ENCODE results near the gene MEGF6. TPM values are rescaled to one million over a fixed set of nuclear protein-coding genes. Genes with fewer than 3 reads are reported as not detected.

Gene MEGF6
- total and polyA plus RNA-seq, 2 of the 8 experiments (the other 6 are each of a cell fraction or from before 2014, with no cell fraction given) = 4.1 to 14.8 TPM

DNA sequence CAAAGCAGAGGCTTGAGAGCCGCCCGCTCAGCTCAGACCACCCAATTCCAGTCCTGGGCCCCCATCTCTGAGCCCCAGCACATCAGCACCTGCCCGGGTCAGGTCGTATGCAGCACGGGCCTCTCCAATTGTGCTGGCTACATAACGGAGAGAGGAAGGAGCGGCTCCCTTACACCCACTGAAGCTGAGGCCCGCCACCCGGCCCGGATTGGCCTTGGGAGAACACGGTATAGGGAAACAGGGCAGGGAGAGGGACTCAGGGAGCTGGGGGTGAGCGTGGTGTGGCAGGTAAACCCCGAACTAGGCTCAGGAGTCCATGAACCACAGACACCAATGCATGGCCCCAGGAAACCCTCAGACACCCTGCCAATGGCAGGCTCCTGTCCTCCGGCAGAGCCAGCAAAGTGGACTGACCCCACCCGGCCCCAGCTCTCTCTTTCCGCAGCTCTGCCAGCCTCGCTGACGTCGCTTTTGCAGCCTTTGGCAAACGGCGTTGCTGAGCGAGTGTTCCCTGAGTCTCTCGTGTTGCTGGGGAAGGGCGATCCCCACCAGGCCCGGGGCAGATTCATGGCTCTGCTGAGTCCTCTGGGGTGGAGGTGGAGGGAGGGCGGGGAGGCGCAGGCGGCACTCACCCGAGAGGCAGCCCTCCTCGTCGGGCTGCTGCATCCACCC is 16.5 kb downstream of the MEGF6 start (continued):
- TF ChIP-seq, protein P1, sequence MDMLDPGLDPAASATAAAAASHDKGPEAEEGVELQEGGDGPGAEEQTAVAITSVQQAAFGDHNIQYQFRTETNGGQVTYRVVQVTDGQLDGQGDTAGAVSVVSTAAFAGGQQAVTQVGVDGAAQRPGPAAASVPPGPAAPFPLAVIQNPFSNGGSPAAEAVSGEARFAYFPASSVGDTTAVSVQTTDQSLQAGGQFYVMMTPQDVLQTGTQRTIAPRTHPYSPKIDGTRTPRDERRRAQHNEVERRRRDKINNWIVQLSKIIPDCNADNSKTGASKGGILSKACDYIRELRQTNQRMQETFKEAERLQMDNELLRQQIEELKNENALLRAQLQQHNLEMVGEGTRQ (IDR thresholded peaks at IDR 0.05; ENCODE audit: low read length) = no peak
- TF ChIP-seq BACH1 (IDR thresholded peaks at IDR 0.05; ENCODE audit: low read length) (no peak), GTF2F1 (IDR thresholded peaks at IDR 0.05; ENCODE audit: borderline replicate concordance, low read depth, low read length) (no peak)

All from H1 (cell line).